Neural cell (in vitro differentiated cells): Measurements from ENCODE around the gene SH3RF1. TPM values are rescaled to one million over a fixed set of nuclear protein-coding genes. Genes with fewer than 3 reads are reported as not detected.
A peak's percentile ranks its signal among the peaks of the same experiment; 100 is the strongest.

Experiments
- H2AFZ ChIP-seq: fragments of 200-600, 300-800 bp; sonication (generic), shearing (Covaris generic); 2 replicates; pipeline ENCODE4 v1.6.0; 2014; ENCODE audit warnings: low read depth, mild to moderate bottlenecking, antibody characterized with exemption, low read length, moderate library complexity
- H3F3A ChIP-seq: fragments of 200-600 bp; shearing (Covaris generic); 2 replicates; pipeline ENCODE4 v1.6.1; 2016; ENCODE audit warnings: mild to moderate bottlenecking, moderate library complexity, mixed read lengths, antibody characterized with exemption, low read length; ENCODE audit not compliant: insufficient read depth, poor library complexity, severe bottlenecking
- H3K27ac ChIP-seq: fragments of 200-600, 300-800 bp; sonication (generic), shearing (Covaris generic); 2 replicates; pipeline ENCODE4 v1.5.1; 2014; ENCODE audit warnings: mild to moderate bottlenecking, low read length, moderate library complexity
- H3K27me3 ChIP-seq: fragments of 300-800, 200-600 bp; sonication (generic), shearing (Covaris generic); 2 replicates; pipeline ENCODE4 v1.6.0; 2014; ENCODE audit warnings: mild to moderate bottlenecking, low read depth, low read length, moderate library complexity; ENCODE audit not compliant: insufficient read depth
- H3K36me3 ChIP-seq: fragments of 300-800, 200-600 bp; sonication (generic), shearing (Covaris generic); 2 replicates; pipeline ENCODE4 v1.5.1; 2014; ENCODE audit warnings: mild to moderate bottlenecking, antibody characterized with exemption, low read length, moderate library complexity; ENCODE audit not compliant: insufficient read depth
- H3K4me2 ChIP-seq: fragments of 300-800, 200-600 bp; sonication (generic), shearing (Covaris generic); 2 replicates; pipeline ENCODE4 v1.6.0; 2014; ENCODE audit warnings: mild to moderate bottlenecking, low read length
- H3K4me3 ChIP-seq: fragments of 300-800, 200-600 bp; sonication (generic), shearing (Covaris generic); 2 replicates; pipeline ENCODE4 v1.5.1; 2014; ENCODE audit warnings: mild to moderate bottlenecking, low read length, moderate library complexity
- H3K79me2 ChIP-seq: fragments of 200-600 bp; shearing (Covaris generic); replicated peaks from 2 replicates; pipeline ENCODE4 v1.6.0; 2014; ENCODE audit warnings: mild to moderate bottlenecking, low read length, moderate library complexity; ENCODE audit not compliant: insufficient read depth
- H3K9ac ChIP-seq: fragments of 300-800, 200-600 bp; sonication (generic), shearing (Covaris generic); 2 replicates; pipeline ENCODE4 v1.6.1; 2016; ENCODE audit warnings: mild to moderate bottlenecking, low read length, mixed read lengths
- H3K9me2 ChIP-seq: fragments of 200-600 bp; shearing (Covaris generic); 2 replicates; pipeline ENCODE4 v1.6.1; 2016; ENCODE audit warnings: mild to moderate bottlenecking, low read length, mixed read lengths; ENCODE audit not compliant: insufficient read depth
- H3K9me3 ChIP-seq: fragments of 200-600, 300-800 bp; sonication (generic), shearing (Covaris generic); 2 replicates; pipeline ENCODE4 v1.6.1; 2016; ENCODE audit warnings: mild to moderate bottlenecking, mixed run types, low read length, moderate library complexity, mixed read lengths
- H4K20me1 ChIP-seq: fragments of 200-600 bp; shearing (Covaris generic); 2 replicates; pipeline ENCODE4 v1.6.1; 2016; ENCODE audit warnings: mild to moderate bottlenecking, mixed run types; ENCODE audit not compliant: insufficient read depth
- EP300 ChIP-seq: fragments of 450-650 bp; conservative IDR thresholded peaks from 2 replicates; pipeline ENCODE4 v1.6.1; 2014; ENCODE audit warnings: antibody characterized with exemption, mild to moderate bottlenecking, moderate library complexity; ENCODE audit not compliant: poor library complexity, severe bottlenecking
- EZH2 ChIP-seq: fragments of 200-600, 300-800 bp; shearing (Covaris generic), sonication (generic); IDR thresholded peaks from 2 replicates; pipeline ENCODE4 v1.6.1; 2014; ENCODE audit warnings: antibody characterized with exemption, low read length, borderline replicate concordance, mild to moderate bottlenecking; ENCODE audit not compliant: insufficient read depth, poor library complexity, severe bottlenecking
- MXI1 ChIP-seq: fragments of 450-650 bp; conservative IDR thresholded peaks from 2 replicates; pipeline ENCODE4 v1.6.1; 2014; ENCODE audit warnings: antibody characterized with exemption, mild to moderate bottlenecking; ENCODE audit not compliant: poor library complexity, severe bottlenecking
- POLR2AphosphoS5 ChIP-seq: IDR thresholded peaks from 2 replicates; pipeline ENCODE4 v1.6.1; 2012
- RAD21 ChIP-seq: fragments of 450-650 bp; conservative IDR thresholded peaks from 2 replicates; pipeline ENCODE4 v1.6.1; 2014; ENCODE audit warnings: antibody characterized with exemption, mild to moderate bottlenecking, moderate library complexity
- SMC3 ChIP-seq: fragments of 450-650 bp; conservative IDR thresholded peaks from 2 replicates; pipeline ENCODE4 v1.6.1; 2014; ENCODE audit warnings: antibody characterized with exemption, mild to moderate bottlenecking, moderate library complexity; ENCODE audit not compliant: poor library complexity
- TAF1 ChIP-seq: IDR thresholded peaks from 2 replicates; pipeline ENCODE4 v1.6.1; 2012; ENCODE audit warnings: low read depth
- polyA plus RNA-seq: library from polyadenylated mRNA; depleted of rRNA; stranded (reverse); fragments of >200 nt; gene quantifications from 2 replicates; pipeline ENCODE4 v1.2.3, GENCODE V29; 2014
- TF ChIP-seq, protein P1 (sequence below): IDR thresholded peaks from 2 replicates; pipeline ENCODE4 v1.6.1; 2012; ENCODE audit warnings: borderline replicate concordance
- TF ChIP-seq, protein P2 (sequence below): fragments of 450-650 bp; IDR thresholded peaks from 2 replicates; pipeline ENCODE4 v1.5.1; 2014; ENCODE audit warnings: antibody characterized with exemption, mild to moderate bottlenecking, moderate library complexity; ENCODE audit not compliant: poor library complexity, severe bottlenecking

SH3RF1 gene
- polyA plus RNA-seq, 1 donor from 2014 or later, result 3.1 TPM

GRCh38 chr4:169159624-169160171, 111.1 kb downstream of the SH3RF1 start:
- Histone ChIP-seq H3K79me2 (peaks cover 3% of the 10 kb centered on the region), H3K9ac (peak overlapping the region; percentile 15), H3K4me2 (peak overlapping the region; percentile 37)

DNA sequence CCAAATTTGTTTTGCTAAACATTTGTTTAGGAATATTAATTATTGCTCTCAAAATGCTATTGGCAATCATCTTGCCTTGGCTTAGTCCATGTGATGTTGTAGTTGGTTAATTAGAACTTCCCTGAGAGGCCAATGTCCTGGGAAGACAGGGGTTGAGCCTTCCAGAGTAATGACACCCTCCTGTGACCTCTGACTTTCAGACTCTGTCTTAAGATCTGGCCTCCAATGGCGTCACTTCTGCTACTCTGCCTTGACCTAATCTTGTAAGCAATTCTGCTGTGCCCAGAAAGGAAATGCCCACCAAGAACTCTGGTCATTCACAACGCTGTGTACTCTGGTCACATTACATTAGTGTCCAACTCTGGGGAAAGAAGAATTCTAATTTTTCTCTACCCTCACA, 111.9 kb downstream of the SH3RF1 start:
- Histone ChIP-seq H3K9me3 (no peaks in the 10 kb centered on the region), H3K9ac (no peak overlapping the region), H3K4me2 (no peak overlapping the region), H3K36me3 (no peaks in the 10 kb centered on the region), H3K4me3 (no peak overlapping the region), H3K9me2 (no peaks in the 10 kb centered on the region), H3K27me3 (no peaks in the 10 kb centered on the region), H3K79me2 (peaks cover 3% of the 10 kb centered on the region), H2AFZ (no peak overlapping the region), H3F3A (no peaks in the 10 kb centered on the region), H4K20me1 (no peaks in the 10 kb centered on the region), H3K27ac (peak overlapping the region; percentile 70)
- TF ChIP-seq SMC3 (no peak), RAD21 (no peak), TAF1 (no peak), EP300 (no peak), MXI1 (no peak)
- TF ChIP-seq, protein P1, sequence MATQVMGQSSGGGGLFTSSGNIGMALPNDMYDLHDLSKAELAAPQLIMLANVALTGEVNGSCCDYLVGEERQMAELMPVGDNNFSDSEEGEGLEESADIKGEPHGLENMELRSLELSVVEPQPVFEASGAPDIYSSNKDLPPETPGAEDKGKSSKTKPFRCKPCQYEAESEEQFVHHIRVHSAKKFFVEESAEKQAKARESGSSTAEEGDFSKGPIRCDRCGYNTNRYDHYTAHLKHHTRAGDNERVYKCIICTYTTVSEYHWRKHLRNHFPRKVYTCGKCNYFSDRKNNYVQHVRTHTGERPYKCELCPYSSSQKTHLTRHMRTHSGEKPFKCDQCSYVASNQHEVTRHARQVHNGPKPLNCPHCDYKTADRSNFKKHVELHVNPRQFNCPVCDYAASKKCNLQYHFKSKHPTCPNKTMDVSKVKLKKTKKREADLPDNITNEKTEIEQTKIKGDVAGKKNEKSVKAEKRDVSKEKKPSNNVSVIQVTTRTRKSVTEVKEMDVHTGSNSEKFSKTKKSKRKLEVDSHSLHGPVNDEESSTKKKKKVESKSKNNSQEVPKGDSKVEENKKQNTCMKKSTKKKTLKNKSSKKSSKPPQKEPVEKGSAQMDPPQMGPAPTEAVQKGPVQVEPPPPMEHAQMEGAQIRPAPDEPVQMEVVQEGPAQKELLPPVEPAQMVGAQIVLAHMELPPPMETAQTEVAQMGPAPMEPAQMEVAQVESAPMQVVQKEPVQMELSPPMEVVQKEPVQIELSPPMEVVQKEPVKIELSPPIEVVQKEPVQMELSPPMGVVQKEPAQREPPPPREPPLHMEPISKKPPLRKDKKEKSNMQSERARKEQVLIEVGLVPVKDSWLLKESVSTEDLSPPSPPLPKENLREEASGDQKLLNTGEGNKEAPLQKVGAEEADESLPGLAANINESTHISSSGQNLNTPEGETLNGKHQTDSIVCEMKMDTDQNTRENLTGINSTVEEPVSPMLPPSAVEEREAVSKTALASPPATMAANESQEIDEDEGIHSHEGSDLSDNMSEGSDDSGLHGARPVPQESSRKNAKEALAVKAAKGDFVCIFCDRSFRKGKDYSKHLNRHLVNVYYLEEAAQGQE, result no peak
- TF ChIP-seq, protein P2, sequence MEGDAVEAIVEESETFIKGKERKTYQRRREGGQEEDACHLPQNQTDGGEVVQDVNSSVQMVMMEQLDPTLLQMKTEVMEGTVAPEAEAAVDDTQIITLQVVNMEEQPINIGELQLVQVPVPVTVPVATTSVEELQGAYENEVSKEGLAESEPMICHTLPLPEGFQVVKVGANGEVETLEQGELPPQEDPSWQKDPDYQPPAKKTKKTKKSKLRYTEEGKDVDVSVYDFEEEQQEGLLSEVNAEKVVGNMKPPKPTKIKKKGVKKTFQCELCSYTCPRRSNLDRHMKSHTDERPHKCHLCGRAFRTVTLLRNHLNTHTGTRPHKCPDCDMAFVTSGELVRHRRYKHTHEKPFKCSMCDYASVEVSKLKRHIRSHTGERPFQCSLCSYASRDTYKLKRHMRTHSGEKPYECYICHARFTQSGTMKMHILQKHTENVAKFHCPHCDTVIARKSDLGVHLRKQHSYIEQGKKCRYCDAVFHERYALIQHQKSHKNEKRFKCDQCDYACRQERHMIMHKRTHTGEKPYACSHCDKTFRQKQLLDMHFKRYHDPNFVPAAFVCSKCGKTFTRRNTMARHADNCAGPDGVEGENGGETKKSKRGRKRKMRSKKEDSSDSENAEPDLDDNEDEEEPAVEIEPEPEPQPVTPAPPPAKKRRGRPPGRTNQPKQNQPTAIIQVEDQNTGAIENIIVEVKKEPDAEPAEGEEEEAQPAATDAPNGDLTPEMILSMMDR, result no peak

More at GRCh38 chr4:169159624-169160171, 111.1 kb downstream of the SH3RF1 start:
- H3F3A ChIP-seq, result no peaks in the 10 kb centered on the region
- no peaks in the 10 kb centered on the region for H3K27me3 ChIP-seq
- H3K9me2 ChIP-seq, result no peaks in the 10 kb centered on the region
- peak overlapping the region; percentile 30 for H2AFZ ChIP-seq
- H3K27ac ChIP-seq, result peak overlapping the region; percentile 70
- TF ChIP-seq RAD21 (no peak), EP300 (peak; percentile 16)
- H4K20me1 ChIP-seq, result no peaks in the 10 kb centered on the region
- no peaks in the 10 kb centered on the region for H3K36me3 ChIP-seq
- no peaks in the 10 kb centered on the region for H3K9me3 ChIP-seq
- peak overlapping the region; percentile 41 for H3K4me3 ChIP-seq

- Histone ChIP-seq H3K9me2 (no peaks in the 10 kb centered on the region), H3K4me2 (no peak overlapping the region), H4K20me1 (no peaks in the 10 kb centered on the region), H3F3A (no peaks in the 10 kb centered on the region), H3K4me3 (no peak overlapping the region), H3K36me3 (no peaks in the 10 kb centered on the region), H3K9ac (no peak overlapping the region), H3K79me2 (peaks cover 3% of the 10 kb centered on the region), H3K27ac (no peak overlapping the region), H3K27me3 (no peaks in the 10 kb centered on the region), H2AFZ (no peak overlapping the region), H3K9me3 (no peaks in the 10 kb centered on the region)
- TF ChIP-seq TAF1 (no peak), EP300 (no peak), SMC3 (no peak), MXI1 (no peak), RAD21 (no peak), EZH2 (no peak), POLR2AphosphoS5 (no peak)
- TF ChIP-seq, protein P1, result no peak
- TF ChIP-seq, protein P2, result no peak
Observed at GRCh38 chr4:169158046-169158445, 112.7 kb downstream of the SH3RF1 start.
